Kidney tubule cell (primary cell): Measurements from ENCODE around the gene LDB3.
A peak's percentile ranks its signal among the peaks of the same experiment; 100 is the strongest.
"Not testable (repeated sequence)": the region's sequence is repeated elsewhere in the genome, so short reads cannot be mapped to it uniquely, and the experiment has no call there.

ENCODE experiments used
- DNase-seq: peaks from one replicate; pipeline ENCODE4 v3.0.0-alpha.2; 2018; ENCODE audit warnings: low spot score

The LDB3 gene

GRCh38 chr10:86668297-86669165, at the start of gene LDB3:
Gene LDB3 (plus strand): TSS chr10:86668511. CDS start chr10:86668692, 181 bp downstream.
- DNase-seq = peak; percentile 41

DNA sequence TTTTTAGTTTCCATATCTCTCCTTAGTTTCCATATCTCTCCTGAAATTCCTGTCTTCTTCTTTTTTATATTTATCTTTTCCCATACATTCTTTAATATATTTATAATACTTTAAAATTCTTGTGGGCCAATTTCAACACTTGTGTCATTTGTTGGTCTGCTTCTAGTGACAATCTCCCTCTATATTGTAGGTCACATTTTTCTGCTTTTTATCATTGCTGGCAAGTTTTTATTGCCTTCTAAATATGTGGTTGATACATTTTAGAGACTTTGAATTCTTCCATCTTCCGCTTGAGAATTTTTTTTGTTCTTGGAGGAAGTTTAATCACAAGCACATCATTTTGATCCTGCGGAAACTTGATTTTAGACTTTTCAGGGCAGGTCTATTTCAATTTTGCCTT, 40.0 kb upstream of the LDB3 start:
- DNase-seq = no peak

DNA sequence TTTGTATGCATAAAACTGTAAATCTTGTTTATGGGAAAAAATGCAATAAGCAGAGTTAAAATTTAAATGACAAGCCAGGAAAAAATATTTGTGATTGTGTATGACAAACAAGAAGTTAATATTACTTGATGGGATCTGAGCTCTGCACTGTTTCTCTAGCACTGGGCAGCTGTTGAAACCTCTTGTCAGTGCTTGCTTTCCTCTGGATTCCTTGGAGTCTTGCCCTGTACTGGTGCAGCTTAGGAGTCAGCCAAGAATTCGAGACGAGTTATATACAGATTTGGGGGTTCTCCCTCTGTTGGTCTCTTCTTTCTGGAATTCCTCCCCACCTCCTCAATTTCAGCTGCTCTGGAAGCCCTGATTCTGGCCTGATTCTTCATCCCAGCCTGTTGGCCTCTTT, 38.2 kb upstream of the LDB3 start:
- DNase-seq = no peak

- peak; percentile 20 for DNase-seq
Measured at GRCh38 chr10:86632009-86632800, 36.1 kb upstream of the LDB3 start.

DNA sequence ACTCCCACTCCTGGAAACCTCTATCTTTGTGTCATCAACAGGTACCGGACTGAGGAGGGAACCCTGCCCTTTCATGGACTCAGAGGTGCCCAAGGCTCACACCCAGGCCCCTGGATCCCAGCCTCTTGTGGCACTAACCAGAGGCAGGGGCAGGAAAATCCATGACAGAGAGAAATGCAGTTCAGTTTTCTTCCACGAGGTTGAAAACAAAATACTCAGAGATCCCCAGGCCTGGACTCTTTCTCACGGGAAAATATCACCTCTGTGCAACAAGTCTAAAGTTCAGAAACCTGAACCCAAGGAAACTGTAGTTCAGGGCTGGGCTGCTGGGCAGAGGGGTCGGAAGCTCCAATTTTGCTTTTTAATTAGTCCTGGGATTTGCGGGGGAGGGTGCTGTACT, 35.4 kb upstream of the LDB3 start:
- no peak for DNase-seq

DNA sequence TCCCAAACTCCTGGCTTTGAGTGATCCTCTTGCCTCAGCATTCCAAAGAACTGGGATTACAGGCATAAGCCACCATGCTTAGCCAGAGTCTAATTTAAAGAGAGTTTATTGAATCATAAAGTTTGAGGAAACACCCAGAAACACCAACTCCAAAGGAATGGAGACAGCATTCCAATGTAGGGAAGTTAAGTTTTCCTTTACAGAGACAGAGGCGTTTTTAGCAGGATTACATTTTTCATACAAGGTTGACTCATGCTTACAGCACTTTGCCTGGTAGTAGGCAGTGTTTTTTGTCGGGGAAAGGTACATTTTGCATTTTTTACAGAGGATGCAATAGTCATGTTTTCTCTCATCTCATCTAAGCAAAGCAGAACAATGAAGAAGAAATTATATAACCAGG, 32.9 kb upstream of the LDB3 start:
- peak; percentile 41 for DNase-seq

GRCh38 chr10:86636311-86636710, 32.0 kb upstream of the LDB3 start:
- DNase-seq = no peak

- DNase-seq = no peak
Measured at GRCh38 chr10:86642021-86642420, 26.3 kb upstream of the LDB3 start.

GRCh38 chr10:86642499-86642898, 25.8 kb upstream of the LDB3 start:
- DNase-seq = peak; percentile 29

GRCh38 chr10:86644152-86644793, 24.0 kb upstream of the LDB3 start:
- peak; percentile 17 for DNase-seq

DNA sequence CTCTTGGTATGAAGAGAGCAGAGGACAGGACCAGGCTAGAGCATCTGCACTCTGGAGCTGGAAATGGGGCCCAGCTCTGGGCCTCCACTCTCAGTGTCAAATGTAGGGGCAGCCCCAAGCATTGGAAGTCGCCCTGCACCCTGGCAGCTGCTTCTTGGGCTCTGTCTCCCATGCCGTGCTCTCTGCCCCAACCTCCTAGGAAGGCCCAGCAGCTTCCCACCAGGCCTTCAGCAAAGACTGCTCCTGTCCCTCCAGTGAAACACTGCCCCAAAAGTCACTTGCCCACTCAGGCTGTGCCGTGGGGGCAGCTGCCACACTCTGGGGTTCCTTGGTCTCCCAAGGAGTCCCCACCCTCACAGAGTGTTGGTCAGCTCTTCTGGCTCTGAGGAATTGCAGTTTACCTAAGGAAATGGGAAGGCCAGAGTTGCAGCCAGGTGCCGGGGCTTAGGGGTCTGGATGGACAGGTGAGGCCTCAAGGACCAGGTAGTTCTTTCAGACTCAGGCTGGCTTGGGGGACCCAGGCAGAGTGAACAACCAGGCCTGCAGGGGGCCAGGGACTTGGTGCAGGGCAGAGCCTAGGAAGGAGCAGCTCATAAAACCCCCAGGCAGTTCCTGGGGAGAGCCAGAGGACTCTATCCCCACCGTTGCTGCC, 23.4 kb upstream of the LDB3 start:
- no peak for DNase-seq

- DNase-seq = not testable (repeated sequence)
Measured at GRCh38 chr10:86645621-86646165, 22.6 kb upstream of the LDB3 start.

- DNase-seq = no peak
Measured at GRCh38 chr10:86646532-86646931, 21.8 kb upstream of the LDB3 start.

DNA sequence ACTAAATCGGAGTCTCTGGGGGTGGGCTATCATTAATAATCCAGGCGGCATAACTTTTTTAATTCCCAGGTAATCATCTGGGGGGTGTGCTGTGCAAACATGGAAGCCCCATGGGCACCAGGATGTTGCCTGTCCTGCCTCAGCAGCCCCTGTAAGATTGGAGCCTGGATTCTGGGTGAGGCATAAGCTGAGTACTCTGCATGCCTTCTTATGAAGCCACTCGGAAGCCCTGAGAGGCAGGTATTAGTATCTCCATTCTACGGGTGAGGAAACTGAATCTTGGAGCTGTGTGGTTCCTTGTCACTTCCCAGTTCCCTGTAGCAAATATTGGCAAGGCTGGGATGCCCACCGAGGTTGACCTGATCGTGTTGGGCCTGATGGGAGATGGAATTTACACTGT, 21.4 kb upstream of the LDB3 start:
- DNase-seq = no peak

DNA sequence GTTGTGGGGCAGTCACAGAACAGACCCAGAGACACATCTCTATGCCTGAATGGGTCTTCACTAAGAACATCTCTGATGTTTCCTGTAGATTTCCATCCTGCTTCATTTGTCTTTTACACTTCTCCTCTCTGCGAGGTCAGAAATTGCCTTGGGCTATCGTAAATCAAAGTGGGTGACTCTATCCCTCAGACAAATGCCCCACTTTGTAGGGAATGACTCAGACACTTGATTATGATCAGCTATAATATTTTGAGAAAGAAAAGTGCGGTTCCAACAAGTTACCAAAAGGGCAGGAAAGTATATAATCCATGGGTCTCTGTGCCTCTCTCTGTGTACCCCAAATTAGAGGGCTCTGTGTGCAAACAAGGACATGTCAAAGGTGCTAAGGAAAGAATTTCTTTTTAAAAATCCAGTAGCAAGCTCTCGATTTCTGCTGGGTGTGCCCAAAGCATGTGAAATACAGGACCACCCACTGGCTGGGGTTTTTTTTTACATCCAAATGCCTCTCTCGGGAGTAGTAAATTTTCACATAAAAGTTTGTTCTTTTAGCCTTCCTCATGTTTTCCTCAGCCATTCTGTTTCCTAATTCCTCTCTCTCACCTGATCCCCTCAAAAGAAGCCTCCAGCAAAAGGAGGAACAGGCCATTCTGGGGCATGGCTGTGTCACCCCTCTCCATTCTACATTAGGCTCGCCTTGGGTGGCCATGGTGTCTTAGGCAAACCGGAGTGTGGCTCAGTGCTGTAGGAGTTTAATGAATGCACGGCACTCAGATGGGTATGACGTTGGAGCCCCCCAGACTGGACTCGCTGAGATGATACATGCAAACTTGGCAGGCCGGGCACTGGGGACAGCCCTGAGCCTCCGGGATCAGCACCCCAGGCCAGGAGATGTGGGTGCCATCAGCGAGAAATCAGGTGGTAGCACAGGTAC, 20.3 kb upstream of the LDB3 start:
- no peak for DNase-seq

DNA sequence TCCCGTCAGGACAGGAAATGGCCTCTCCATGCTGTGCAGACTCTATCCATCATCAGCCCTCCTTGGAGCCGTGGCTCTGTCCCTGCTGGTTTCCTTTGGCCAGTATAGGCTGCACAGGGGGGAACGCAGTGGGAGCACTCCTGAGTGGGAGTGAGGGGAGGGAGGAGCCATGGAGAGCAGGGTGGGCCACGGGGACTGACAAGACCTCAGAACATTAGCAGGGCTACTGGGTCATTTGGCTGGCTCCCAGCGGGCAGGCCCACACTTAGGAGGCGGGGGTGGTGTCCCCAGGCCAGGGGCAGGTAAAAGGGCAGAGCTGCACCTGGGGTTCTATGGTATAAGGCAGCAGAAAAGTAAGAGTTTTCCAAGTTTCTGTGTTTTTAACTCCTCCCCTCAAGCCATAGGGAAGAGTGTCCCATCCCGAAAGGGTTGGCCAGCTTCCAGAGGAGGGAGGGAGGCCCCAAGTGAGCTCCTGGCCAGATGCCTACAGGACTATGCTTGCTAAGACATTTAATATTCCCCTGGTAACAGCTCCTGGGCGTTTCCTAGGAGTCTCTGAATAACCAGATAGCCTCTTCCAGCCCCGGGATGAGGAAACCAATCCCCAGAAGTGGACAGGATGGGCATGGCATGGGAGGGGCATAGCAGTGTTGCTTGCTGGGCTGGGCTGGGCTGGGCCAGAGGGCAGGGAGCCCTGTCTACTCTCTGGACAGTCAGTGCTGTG, 19.4 kb upstream of the LDB3 start:
- DNase-seq = peak; percentile 57

DNA sequence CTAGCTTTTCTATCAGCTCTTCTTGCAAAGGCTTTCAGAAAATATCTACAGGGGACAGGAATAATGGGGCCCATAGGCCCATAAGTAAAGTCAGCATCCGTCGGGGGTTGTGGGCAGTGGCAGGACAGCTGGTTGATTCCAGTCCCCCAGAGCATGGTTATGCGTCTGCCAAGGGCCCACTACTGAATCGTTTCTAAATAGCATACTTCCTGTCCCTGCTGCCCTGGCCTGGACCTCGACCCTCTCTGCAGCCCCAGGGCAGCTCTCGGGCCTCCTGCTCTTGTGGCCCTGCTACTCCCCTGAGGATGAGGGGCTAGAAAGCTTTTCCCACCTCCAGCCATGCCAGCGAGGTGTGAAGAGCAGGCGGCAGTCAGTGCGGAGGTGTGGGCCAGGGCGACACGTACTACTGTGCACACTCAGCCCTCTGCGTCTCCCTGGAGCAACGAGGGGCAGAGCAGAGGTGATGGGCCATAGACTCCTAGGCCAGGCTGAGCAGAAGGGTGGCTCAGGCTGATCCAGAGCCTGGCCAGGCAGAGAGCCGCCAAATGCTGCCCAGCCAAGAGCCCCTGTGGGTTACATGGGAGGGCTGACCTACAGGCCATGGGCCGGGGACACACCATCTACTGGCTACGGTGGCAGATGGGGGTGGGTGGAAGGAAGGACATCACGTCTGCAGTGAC, 18.7 kb upstream of the LDB3 start:
- DNase-seq = no peak

- no peak for DNase-seq
Measured at GRCh38 chr10:86650151-86650550, 18.2 kb upstream of the LDB3 start.

GRCh38 chr10:86651021-86651471, 17.3 kb upstream of the LDB3 start:
- no peak for DNase-seq
